ENCODE data around the gene SRRM3.
A peak's percentile ranks its signal among the peaks of the same experiment; 100 is the strongest.

Gene SRRM3

GRCh38 chr7:76259124-76260093 is 57.7 kb downstream of the SRRM3 start:
- no peak for TF ChIP-seq CTCF (IDR thresholded peaks at IDR 0.05; ENCODE audit: borderline replicate concordance, insufficient read depth, low read depth, low read length)
- H3K4me3 ChIP-seq (ENCODE audit: low read depth, low read length) = no peak overlapping the region

GRCh38 chr7:76260171-76260703 is 58.5 kb downstream of the SRRM3 start:
- no peak for TF ChIP-seq CTCF (IDR thresholded peaks at IDR 0.05; ENCODE audit: borderline replicate concordance, insufficient read depth, low read depth, low read length)

GRCh38 chr7:76261329-76261728 is 59.6 kb downstream of the SRRM3 start:
- no peak for TF ChIP-seq CTCF (IDR thresholded peaks at IDR 0.05; ENCODE audit: borderline replicate concordance, insufficient read depth, low read depth, low read length)
- H3K4me3 ChIP-seq (ENCODE audit: low read depth, low read length) = no peak overlapping the region

More at GRCh38 chr7:76260171-76260703, 58.5 kb downstream of the SRRM3 start:
- H3K4me3 ChIP-seq (ENCODE audit: low read depth, low read length) = no peak overlapping the region

GRCh38 chr7:76261931-76262330 is 60.2 kb downstream of the SRRM3 start:
- no peak overlapping the region for H3K4me3 ChIP-seq (ENCODE audit: low read depth, low read length)
- TF ChIP-seq CTCF (IDR thresholded peaks at IDR 0.05; ENCODE audit: borderline replicate concordance, insufficient read depth, low read depth, low read length) = no peak

- TF ChIP-seq CTCF (IDR thresholded peaks at IDR 0.05; ENCODE audit: borderline replicate concordance, insufficient read depth, low read depth, low read length) = peak; percentile 72
- no peak overlapping the region for H3K4me3 ChIP-seq (ENCODE audit: low read depth, low read length)
Measured at GRCh38 chr7:76262683-76263402, 61.1 kb downstream of the SRRM3 start.

- H3K4me3 ChIP-seq (ENCODE audit: low read depth, low read length) = no peak overlapping the region
- no peak for TF ChIP-seq CTCF (IDR thresholded peaks at IDR 0.05; ENCODE audit: borderline replicate concordance, insufficient read depth, low read depth, low read length)
Measured at GRCh38 chr7:76265299-76265698, 63.6 kb downstream of the SRRM3 start.
